GM21381 (cell line): ENCODE results near the gene GARIN6.
"Not testable (repeated sequence)": the region's sequence is repeated elsewhere in the genome, so short reads cannot be mapped to it uniquely, and the experiment has no call there.

Source experiments
- ATAC-seq: cut with Tn5 transposase; IDR thresholded peaks from one replicate; pipeline ENCODE4 v1.9.1; 2021; ENCODE audit warnings: mild to moderate bottlenecking, moderate library complexity; ENCODE audit not compliant: unreplicated experiment

GARIN6 gene

DNA sequence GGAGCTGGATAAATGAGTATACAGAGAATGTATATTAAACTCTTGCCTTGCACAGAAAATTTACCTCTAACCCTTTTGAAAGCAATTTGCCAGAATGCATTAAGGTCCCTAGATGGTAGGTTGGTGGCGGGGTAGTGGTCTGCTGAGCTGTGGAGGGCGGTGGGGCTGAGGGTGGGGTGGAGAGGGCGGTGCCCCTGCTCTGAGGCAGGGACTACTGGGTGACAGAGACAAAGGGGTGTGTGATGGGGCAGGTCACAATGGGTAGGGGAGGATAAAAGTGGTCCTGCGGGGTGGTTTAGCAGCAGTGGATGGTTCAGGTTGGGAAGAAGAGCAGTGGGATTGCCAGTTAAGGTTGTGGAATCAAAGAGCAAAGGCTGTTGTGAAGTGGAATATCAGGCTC is at the start of gene GARIN6:
Gene GARIN6, plus strand, starts transcription at position 301 of the 400 bp plus-strand sequence. CDS start 422 bp downstream, outside the sequence.
- no peak for ATAC-seq

DNA sequence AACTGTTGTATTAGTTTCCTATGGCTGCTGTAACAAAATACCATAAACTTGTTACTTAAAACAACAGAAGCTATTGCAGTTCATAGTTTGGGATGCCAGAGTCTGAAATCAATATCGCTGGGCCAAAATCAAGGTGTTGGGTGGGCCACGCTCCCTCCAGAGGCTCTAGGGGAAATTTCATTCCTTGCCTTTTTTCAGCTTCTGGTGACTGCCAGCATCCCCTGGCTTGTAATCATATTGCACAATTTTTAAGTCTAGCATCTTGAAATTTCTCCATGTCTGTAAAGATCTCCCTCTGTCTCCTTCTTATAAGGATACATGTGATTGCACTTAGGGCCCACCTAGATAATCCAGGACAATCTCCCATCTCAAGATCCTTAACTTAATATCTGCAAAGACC is 48.8 kb upstream of the GARIN6 start:
- no peak for ATAC-seq

DNA sequence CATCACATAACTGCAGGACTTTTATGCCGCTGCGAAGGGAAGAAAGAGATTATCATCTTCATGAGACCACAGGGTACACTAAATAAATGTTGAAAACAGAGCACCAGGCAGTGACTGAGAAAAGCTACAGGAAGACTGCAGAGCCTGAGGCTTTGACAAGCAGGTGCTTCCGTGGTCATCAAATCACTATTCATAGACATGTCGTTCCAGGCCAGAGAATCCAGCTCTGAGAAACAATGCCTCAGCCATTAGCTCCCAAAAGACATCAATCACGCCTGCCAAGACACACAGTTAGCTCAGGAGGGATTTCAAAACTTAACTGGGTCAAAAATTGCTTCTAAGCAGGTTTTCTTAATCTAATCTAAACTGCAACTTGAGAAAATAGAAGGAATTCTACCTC is 47.2 kb upstream of the GARIN6 start:
- peak; percentile 82 for ATAC-seq

DNA sequence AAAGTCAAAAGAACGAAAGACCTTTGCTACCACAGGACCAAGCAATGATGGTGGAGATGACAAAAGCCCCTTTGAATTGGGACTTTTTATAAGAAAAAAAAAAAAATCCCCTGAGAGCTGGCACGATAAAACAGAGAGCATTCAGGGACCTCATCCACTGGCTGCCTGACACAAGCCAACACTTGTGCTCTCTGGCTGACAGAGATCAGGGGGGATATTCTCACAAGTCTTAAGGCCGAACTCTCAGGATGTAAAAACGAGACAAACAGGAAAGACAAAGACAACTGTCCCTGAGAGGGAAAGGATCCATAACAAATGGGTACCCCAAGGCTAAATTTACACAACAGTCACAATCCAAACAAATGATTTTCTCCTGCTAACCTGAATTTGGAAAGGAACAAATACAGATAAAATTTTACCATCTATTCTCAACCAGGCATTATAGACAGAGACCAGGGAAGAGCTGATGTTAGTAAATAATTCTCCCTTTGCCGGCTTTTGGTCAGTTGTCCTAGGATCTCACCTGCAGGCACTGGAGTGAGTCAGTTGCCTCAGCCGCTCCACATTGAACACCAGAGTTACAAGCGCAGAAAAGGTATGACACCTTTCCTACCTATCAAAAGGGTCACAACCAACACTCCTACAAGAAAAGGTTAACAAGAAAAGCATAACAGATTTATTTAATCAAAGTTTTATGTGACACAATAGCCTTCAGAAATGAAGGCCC is 37.9 kb upstream of the GARIN6 start:
- ATAC-seq = no peak

DNA sequence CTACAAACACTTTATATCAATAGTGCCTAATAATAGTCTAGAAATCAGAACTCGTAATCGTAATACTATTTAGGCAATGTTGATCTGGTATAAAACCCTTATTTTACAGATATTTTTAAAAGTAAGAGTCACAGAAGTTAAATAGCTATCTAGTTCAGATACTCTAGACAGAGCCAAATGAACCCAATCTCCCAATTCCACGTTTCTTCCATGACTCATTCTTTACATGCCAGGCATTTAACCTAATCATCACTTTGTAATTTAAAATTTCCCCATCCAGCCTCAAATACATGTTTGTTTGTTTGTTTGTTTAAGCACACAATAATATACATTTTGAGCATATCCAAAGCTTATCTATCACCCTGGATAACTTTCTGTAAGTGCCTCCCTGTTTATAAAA is 36.4 kb upstream of the GARIN6 start:
- ATAC-seq = no peak

DNA sequence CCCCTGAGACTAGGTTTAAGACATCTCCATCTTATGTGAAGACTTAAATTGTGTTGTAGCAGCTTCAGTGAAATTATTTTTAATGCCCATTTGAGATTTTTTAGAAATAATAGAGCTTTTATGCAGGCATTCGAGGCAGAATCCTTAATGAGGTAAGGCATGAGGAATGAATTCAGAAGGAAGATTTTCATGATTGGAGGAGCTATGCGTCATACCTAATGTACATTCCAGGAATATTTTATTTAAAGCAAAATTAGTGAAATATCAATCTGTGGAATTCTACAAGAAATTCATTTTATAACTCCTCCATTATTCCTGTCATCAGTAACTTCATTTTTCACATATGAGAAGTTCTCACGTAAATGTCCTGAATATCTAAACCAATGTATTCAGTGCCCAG is 36.0 kb upstream of the GARIN6 start:
- no peak for ATAC-seq

DNA sequence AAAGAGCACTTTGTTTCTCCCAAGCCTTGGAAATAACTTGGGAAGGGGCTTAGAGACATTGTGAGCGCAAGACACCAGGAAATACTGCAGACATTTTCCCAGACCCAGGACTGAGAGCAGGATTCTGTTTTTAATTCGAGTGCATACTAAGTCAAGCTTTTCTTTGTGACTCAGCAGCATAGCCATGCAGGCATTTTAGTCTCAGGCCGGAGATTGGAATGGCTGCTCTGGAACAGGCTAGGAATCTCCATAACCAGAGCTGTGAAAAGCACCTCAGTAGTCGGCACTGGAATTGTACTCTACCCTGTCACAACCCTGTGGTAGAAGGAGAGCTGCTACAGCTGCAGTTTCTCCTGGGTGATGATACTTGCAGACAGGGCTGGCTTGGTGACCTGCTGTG is 28.9 kb upstream of the GARIN6 start:
- no peak for ATAC-seq

- peak; percentile 93 for ATAC-seq
Observed at GRCh38 chr12:99619389-99620158, 28.0 kb upstream of the GARIN6 start.

DNA sequence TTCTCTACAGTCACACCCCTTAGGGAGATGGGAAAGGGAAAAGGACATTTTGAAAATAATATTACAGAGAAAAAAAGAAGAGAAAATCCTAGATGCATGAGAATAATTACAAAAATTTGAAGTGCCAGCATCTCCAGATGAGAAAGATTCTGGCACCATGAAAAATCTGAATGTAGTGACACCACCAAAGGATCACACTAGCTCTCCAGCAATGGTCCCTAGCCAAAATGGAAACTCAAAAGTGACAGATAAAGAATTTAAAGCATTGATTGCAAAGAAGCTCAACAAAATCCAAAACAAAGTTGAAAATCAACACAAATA is 27.4 kb upstream of the GARIN6 start:
- ATAC-seq = no peak

DNA sequence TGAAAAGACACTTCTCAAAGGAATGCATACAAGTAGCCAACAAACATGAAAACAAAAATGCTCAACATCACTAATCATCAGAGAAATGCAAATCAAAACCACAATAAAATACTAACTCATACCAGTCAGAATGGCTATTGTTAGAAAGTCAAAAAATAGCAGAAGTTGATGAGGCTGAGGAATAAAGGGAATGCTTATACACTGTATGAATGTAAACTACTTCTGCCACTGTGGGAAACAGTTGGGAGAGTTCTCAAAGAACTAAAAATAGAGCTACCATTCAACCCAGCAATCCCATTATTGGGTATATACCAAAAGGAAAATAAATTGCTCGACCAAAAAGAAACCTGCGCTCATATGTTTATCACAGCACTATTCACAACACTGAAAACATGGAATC is 23.0 kb upstream of the GARIN6 start:
- ATAC-seq = not testable (repeated sequence)

DNA sequence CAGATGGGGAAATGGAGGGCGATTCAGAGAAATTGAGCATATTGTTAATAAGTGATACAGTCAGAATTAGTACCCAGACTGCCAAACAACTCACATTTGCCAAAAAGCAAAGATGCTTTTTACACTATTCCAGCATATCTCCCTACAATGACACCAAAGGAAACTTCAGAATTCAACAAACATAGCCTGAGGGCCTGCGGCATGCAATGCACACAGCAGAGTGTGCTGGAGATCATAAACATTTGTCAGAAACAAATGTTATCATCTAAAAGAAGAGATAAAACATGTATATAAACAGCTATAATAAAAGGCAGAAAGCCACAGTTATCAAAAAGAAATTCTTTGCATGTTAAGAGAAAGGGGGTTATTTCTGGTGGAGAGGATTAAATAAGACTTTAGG is 20.1 kb upstream of the GARIN6 start:
- no peak for ATAC-seq

- no peak for ATAC-seq
Observed at GRCh38 chr12:99644629-99645028, 2.9 kb upstream of the GARIN6 start.

GRCh38 chr12:99648183-99648582 is 630 bp downstream of the GARIN6 start:
- no peak for ATAC-seq

DNA sequence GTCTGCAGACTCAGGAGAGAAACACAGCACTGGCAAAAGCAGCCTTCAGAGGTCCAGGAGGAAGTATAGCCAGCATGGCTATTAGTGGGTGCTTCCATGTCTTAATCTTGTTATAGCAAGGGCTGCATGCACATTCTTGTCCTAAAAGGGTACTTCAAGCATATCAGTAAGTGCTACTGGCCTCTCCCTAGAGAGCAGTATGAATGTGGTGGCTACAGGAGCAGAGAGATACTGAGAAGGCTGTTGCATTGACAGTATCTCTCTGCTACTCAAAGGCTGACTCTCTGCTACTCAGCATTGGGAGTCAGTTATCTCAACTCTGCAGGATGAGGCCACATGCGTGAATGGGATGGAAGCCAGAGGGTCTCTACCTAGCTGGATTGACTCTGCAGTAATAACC is 2.0 kb downstream of the GARIN6 start:
- no peak for ATAC-seq

GRCh38 chr12:99658671-99659349 is 11.3 kb downstream of the GARIN6 start:
- ATAC-seq = no peak

GRCh38 chr12:99670635-99671034 is 23.1 kb downstream of the GARIN6 start:
- no peak for ATAC-seq

DNA sequence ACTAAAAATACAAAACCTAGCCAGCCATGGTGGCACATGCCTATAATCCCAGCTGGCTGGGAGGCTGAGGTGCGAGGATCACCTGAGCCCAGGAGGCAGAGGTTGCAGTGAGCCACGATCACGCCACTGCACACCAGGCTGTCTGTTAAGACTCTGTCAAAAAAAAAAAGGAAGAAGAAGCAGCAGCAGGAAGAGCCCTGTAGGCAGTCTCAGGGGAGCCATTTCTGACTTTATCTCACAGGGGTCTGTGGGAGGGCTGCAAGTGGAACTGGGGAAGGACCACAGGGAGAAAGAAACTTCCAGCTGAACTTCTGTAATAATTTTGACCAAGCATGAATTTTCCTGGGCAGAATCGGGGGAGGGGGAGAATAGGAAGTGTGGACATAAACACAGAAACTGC is 32.7 kb downstream of the GARIN6 start:
- ATAC-seq = no peak

- no peak for ATAC-seq
Observed at GRCh38 chr12:99686142-99686541, 38.6 kb downstream of the GARIN6 start.

DNA sequence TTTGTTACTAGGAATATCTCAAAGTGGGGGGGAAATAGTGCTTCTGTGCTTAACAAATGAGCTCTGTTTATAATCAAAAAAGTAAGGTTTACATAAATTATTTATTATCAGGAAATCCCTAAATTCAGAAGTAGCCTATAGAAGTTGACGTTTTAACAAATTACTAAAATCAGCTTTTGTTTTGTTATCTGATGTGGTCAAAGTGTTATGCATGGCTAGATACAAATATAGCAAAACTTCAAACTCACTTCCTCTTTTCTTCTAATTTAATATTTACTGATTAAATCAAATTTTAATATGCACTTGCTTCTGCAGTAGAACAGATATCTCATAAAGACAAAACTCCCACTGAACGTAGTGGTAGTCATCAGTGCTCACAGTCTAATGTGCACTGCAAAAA is 47.5 kb downstream of the GARIN6 start:
- ATAC-seq = no peak
